Right lobe of liver (tissue), 6 donors: ENCODE data around the gene LOC101059915.
A peak's percentile ranks its signal among the peaks of the same experiment; 100 is the strongest.

Source experiments
- ATAC-seq, 4 donors: fragments of 200-7000 bp; cut with Tn5 transposase; one replicate each; pipeline ENCODE4 v1.9.1; 2020; ENCODE audit warnings: mild to moderate bottlenecking in 4 of 4, moderate library complexity in 4 of 4
- DNase-seq, 3 donors: peaks; one replicate each; pipeline ENCODE4 v3.0.0-alpha.2; 2020
- H3K27ac ChIP-seq, 3 donors: fragments of 200-600 bp; one replicate each; pipeline ENCODE4 v1.8.0; 2022
- H3K27me3 ChIP-seq, 2 donors: fragments of 200-600 bp; one replicate each; pipeline ENCODE4 v1.8.0; 2022
- H3K36me3 ChIP-seq, 4 donors: fragments of 200-600 bp; sonication (generic) in 1 of 4; one replicate each; pipeline versions ENCODE4 v1.5.1 to v1.8.0; 2017 to 2022; ENCODE audit warnings: control low read depth in 1 of 4
- H3K4me1 ChIP-seq, 4 donors: fragments of 200-600 bp; sonication (generic) in 1 of 4; one replicate each; pipeline versions ENCODE4 v1.5.1 to v1.8.0; 2017 to 2022; ENCODE audit warnings: control low read depth in 1 of 4
- H3K4me3 ChIP-seq, 3 donors: fragments of 200-600 bp; one replicate each; pipeline ENCODE4 v1.8.0; 2022
- H3K9me3 ChIP-seq, 4 donors: fragments of 200-600 bp; sonication (generic) in 1 of 4; one replicate each; pipeline versions ENCODE4 v1.5.1 to v1.8.0; 2017 to 2022; ENCODE audit warnings: control low read depth in 1 of 4
- CTCF ChIP-seq, 4 donors: fragments of 200-600 bp in 3 of 4; fragments of 450-650 bp in 1 of 4; IDR thresholded peaks; one replicate each; pipeline versions ENCODE4 v1.5.1 to v1.8.0; 2016 to 2022; ENCODE audit warnings: antibody characterized with exemption in 4 of 4, mild to moderate bottlenecking in 2 of 4
- POLR2A ChIP-seq: fragments of 450-650 bp; IDR thresholded peaks from one replicate; pipeline ENCODE4 v1.6.1; 2017; ENCODE audit warnings: antibody characterized with exemption, mild to moderate bottlenecking
- WGBS: methylation state at CpG from one replicate; pipeline ENCODE4 v1.1.6; 2018; ENCODE audit warnings: low coverage, low lambda C conversion rate; ENCODE audit not compliant: insufficient coverage; ENCODE audit errors: missing lambda C conversion rate; 5-methylcytosine and 5-hydroxymethylcytosine counted together
- intact Hi-C, 2 donors: fragments of 100-400 bp; cut with DNase I; formaldehyde crosslinking; loops; one replicate each; pipeline versions ENCODE4 v1.11.2 to v1.14.1; 2022
- donor health status: DM: no; HTN: yes; CAD: no.
- donor health status: DM: no; HTN: no; CAD: no.
- donor health status: DM: no; HTN: no; CAD: no.
- donor health status: DM: no; HTN: yes; CAD: no.
- donor health status: DM: no; HTN: yes; CAD: no.

The LOC101059915 gene

GRCh38 chrX:71657267-71657666 is 10.1 kb upstream of the LOC101059915 start:
- 63% methylated on average over 4 of the region's 4 CpGs for WGBS
- no peak overlapping the region for H3K4me3 ChIP-seq
- intact Hi-C loops: no loop called here
- H3K27me3 ChIP-seq: no peaks in the 10 kb centered on the region
- DNase-seq (no peak), ATAC-seq (no peak)
- H3K36me3 ChIP-seq: no peaks in the 10 kb centered on the region
- no peak overlapping the region for H3K27ac ChIP-seq
- TF ChIP-seq CTCF (IDR thresholded peaks at IDR 0.05) (no peak), POLR2A (no peak)
- no peaks in the 10 kb centered on the region for H3K9me3 ChIP-seq
- no peaks in the 10 kb centered on the region for H3K4me1 ChIP-seq

- WGBS: 43% methylated on average over 3 of the region's 3 CpGs
- peak in 3 of 4 donors; percentile 25 to 52 (median 43) for ATAC-seq
- Histone ChIP-seq H3K36me3 (no peaks in the 10 kb centered on the region), H3K27ac (no peak overlapping the region), H3K27me3 (no peaks in the 10 kb centered on the region), H3K9me3 (no peaks in the 10 kb centered on the region), H3K4me3 (no peak overlapping the region), H3K4me1 (no peaks in the 10 kb centered on the region)
- no peak for DNase-seq
- intact Hi-C loops: no loop called here
- no peak for TF ChIP-seq CTCF (IDR thresholded peaks at IDR 0.05)
- TF ChIP-seq POLR2A: no peak
Observed at GRCh38 chrX:71659342-71659741, 8.0 kb upstream of the LOC101059915 start.

GRCh38 chrX:71659959-71660358 is 7.4 kb upstream of the LOC101059915 start:
- ATAC-seq: peak; percentile 53 to 69 (median 62)
- Histone ChIP-seq H3K4me3 (no peak overlapping the region), H3K4me1 (no peaks in the 10 kb centered on the region), H3K9me3 (no peaks in the 10 kb centered on the region), H3K27ac (no peak overlapping the region), H3K27me3 (no peaks in the 10 kb centered on the region), H3K36me3 (no peaks in the 10 kb centered on the region)
- intact Hi-C loops: no loop called here
- TF ChIP-seq POLR2A (no peak), CTCF (IDR thresholded peaks at IDR 0.05) (no peak)
- no CpG with 5 or more reads among the region's 6 CpGs for WGBS
- no peak for DNase-seq

- ATAC-seq (no peak), DNase-seq (no peak)
- Histone ChIP-seq H3K27me3 (no peaks in the 10 kb centered on the region), H3K36me3 (no peaks in the 10 kb centered on the region), H3K4me1 (no peaks in the 10 kb centered on the region), H3K27ac (no peak overlapping the region), H3K4me3 (no peak overlapping the region), H3K9me3 (no peaks in the 10 kb centered on the region)
- intact Hi-C loops: no loop called here
- 62% methylated on average over 5 of the region's 22 CpGs for WGBS
- no peak for TF ChIP-seq CTCF (IDR thresholded peaks at IDR 0.05)
- TF ChIP-seq POLR2A: no peak
Observed at GRCh38 chrX:71660562-71661416, 6.6 kb upstream of the LOC101059915 start.
